H9 (cell line): Measurements from ENCODE around the gene ATP6V0B. TPM values are rescaled to one million over a fixed set of nuclear protein-coding genes. Genes with fewer than 3 reads are reported as not detected.

Experiments
- DNase-seq: peaks from one replicate; pipeline ENCODE4 v3.0.0-alpha.2; 2017
- H2AFZ ChIP-seq: one replicate; pipeline ENCODE4 v1.6.1; 2013; ENCODE audit warnings: mild to moderate bottlenecking, low read length, control low read depth, moderate library complexity
- H2AK5ac ChIP-seq: 2 replicates; pipeline ENCODE4 v1.6.1; 2013; ENCODE audit warnings: low read length, control low read depth, mixed read lengths; ENCODE audit not compliant: insufficient read length
- H2BK120ac ChIP-seq: one replicate; pipeline ENCODE4 v1.6.1; 2013; ENCODE audit warnings: low read depth, mild to moderate bottlenecking, low read length, control low read depth, inconsistent platforms; ENCODE audit not compliant: poor library complexity, severe bottlenecking
- H2BK12ac ChIP-seq: 2 replicates; pipeline ENCODE4 v1.6.1; 2013; ENCODE audit warnings: low read length, control low read depth, mixed read lengths, low read depth; ENCODE audit not compliant: insufficient read length
- H2BK15ac ChIP-seq: 2 replicates; pipeline ENCODE4 v1.6.1; 2013; ENCODE audit warnings: low read depth, low read length, control low read depth
- H2BK20ac ChIP-seq: one replicate; pipeline ENCODE4 v1.6.1; 2013; ENCODE audit warnings: low read depth, mild to moderate bottlenecking, low read length, control low read depth, inconsistent platforms; ENCODE audit not compliant: poor library complexity, severe bottlenecking
- H2BK5ac ChIP-seq: 2 replicates; pipeline ENCODE4 v1.6.1; 2013; ENCODE audit warnings: low read length, control low read depth, mixed read lengths; ENCODE audit not compliant: insufficient read length
- H3K14ac ChIP-seq: 2 replicates; pipeline ENCODE4 v1.6.1; 2013; ENCODE audit warnings: low read length, control low read depth; ENCODE audit not compliant: insufficient read depth
- H3K18ac ChIP-seq: 2 replicates; pipeline ENCODE4 v1.6.1; 2013; ENCODE audit warnings: low read depth, mild to moderate bottlenecking, mixed read lengths, low read length, control low read depth; ENCODE audit not compliant: insufficient read length
- H3K23ac ChIP-seq: 2 replicates; pipeline ENCODE4 v1.6.1; 2013; ENCODE audit warnings: low read length, control low read depth, mixed read lengths, low read depth; ENCODE audit not compliant: insufficient read length
- H3K23me2 ChIP-seq: 2 replicates; pipeline ENCODE4 v1.6.1; 2013; ENCODE audit warnings: low read depth, mild to moderate bottlenecking, mixed read lengths, low read length, control low read depth; ENCODE audit not compliant: insufficient read length, poor library complexity, severe bottlenecking
- H3K27ac ChIP-seq: 2 replicates; pipeline ENCODE4 v1.5.1; 2013; ENCODE audit warnings: low read length, control low read depth, mixed read lengths, low read depth; ENCODE audit not compliant: insufficient read length
- H3K27me3 ChIP-seq: 2 replicates; pipeline ENCODE4 v1.6.1; 2013; ENCODE audit warnings: low read length, control low read depth, inconsistent platforms; ENCODE audit not compliant: insufficient read depth
- H3K4ac ChIP-seq: 2 replicates; pipeline ENCODE4 v1.6.1; 2013; ENCODE audit warnings: low read depth, mild to moderate bottlenecking, control low read depth, inconsistent platforms, low read length, moderate library complexity
- H3K4me1 ChIP-seq: 2 replicates; pipeline ENCODE4 v1.6.1; 2013; ENCODE audit warnings: low read length, control low read depth, inconsistent platforms; ENCODE audit not compliant: insufficient read depth
- H3K4me2 ChIP-seq: 2 replicates; pipeline ENCODE4 v1.6.1; 2013; ENCODE audit warnings: low read length, control low read depth, mixed read lengths; ENCODE audit not compliant: insufficient read length, insufficient read depth
- H3K56ac ChIP-seq: 2 replicates; pipeline ENCODE4 v1.6.1; 2013; ENCODE audit warnings: low read depth, mild to moderate bottlenecking, mixed read lengths, low read length, control low read depth; ENCODE audit not compliant: insufficient read length
- H3K79me1 ChIP-seq: 2 replicates; pipeline ENCODE4 v1.6.1; 2013; ENCODE audit warnings: low read depth, mild to moderate bottlenecking, moderate library complexity, low read length, control low read depth, inconsistent platforms; ENCODE audit not compliant: insufficient read depth, poor library complexity, severe bottlenecking
- H3K79me2 ChIP-seq: 2 replicates; pipeline ENCODE4 v1.6.1; 2013; ENCODE audit warnings: low read length, control low read depth, inconsistent platforms; ENCODE audit not compliant: insufficient read depth
- H3K9ac ChIP-seq: 2 replicates; pipeline ENCODE4 v1.6.1; 2013; ENCODE audit warnings: low read length, control low read depth, mixed read lengths; ENCODE audit not compliant: insufficient read length; ENCODE audit errors: extremely low read depth
- H3K9me3 ChIP-seq: one replicate; pipeline ENCODE4 v1.6.1; 2013; ENCODE audit warnings: low read depth, low read length, inconsistent platforms; ENCODE audit not compliant: control insufficient read depth
- H3T11ph ChIP-seq: one replicate; pipeline ENCODE4 v1.6.1; 2013; ENCODE audit warnings: mild to moderate bottlenecking, low read length, control low read depth, inconsistent platforms
- H4K20me1 ChIP-seq: one replicate; pipeline ENCODE4 v1.6.1; 2013; ENCODE audit not compliant: control insufficient read depth, insufficient read length, insufficient read depth
- H4K5ac ChIP-seq: 2 replicates; pipeline ENCODE4 v1.6.1; 2013; ENCODE audit warnings: low read depth, mild to moderate bottlenecking, mixed read lengths, low read length, control low read depth; ENCODE audit not compliant: insufficient read length
- H4K8ac ChIP-seq: replicated peaks from 2 replicates; pipeline ENCODE4 v1.6.1; 2013; ENCODE audit warnings: low read length, control low read depth, mixed read lengths, low read depth; ENCODE audit not compliant: insufficient read length
- H4K91ac ChIP-seq: 2 replicates; pipeline ENCODE4 v1.6.1; 2013; ENCODE audit warnings: low read depth, mild to moderate bottlenecking, moderate library complexity, mixed read lengths, low read length, control low read depth; ENCODE audit not compliant: insufficient read length
- H3K27ac Mint-ChIP-seq, 3 experiments: 2 replicates in 2 of 3; 3 replicates in 1 of 3; pipeline ENCODE4 v1.8.0; 2020 to 2021; ENCODE audit warnings: mixed read lengths in 3 of 3, mild to moderate bottlenecking in 1 of 3, moderate library complexity in 1 of 3
- H3K27me3 Mint-ChIP-seq: 2 replicates; pipeline ENCODE4 v1.8.0; 2021; ENCODE audit warnings: low read depth, mild to moderate bottlenecking, moderate library complexity, mixed read lengths
- H3K36me3 Mint-ChIP-seq, 3 experiments: 2 replicates in 2 of 3; 3 replicates in 1 of 3; pipeline ENCODE4 v1.8.0; 2020 to 2021; ENCODE audit warnings: low read depth in 3 of 3, mixed read lengths in 3 of 3; ENCODE audit not compliant: insufficient read depth in 1 of 3
- H3K4me1 Mint-ChIP-seq, 2 experiments: 2 replicates each; pipeline ENCODE4 v1.8.0; 2020; ENCODE audit warnings: mixed read lengths in 2 of 2
- H3K4me3 Mint-ChIP-seq, 2 experiments: 2 replicates in 1 of 2; 3 replicates in 1 of 2; pipeline ENCODE4 v1.8.0; 2020 to 2021; ENCODE audit warnings: mild to moderate bottlenecking in 2 of 2, mixed read lengths in 2 of 2, moderate library complexity in 1 of 2
- H3K9me3 Mint-ChIP-seq, 2 experiments: 2 replicates in 1 of 2; 3 replicates in 1 of 2; pipeline ENCODE4 v1.8.0; 2020; ENCODE audit warnings: mild to moderate bottlenecking in 2 of 2, mixed read lengths in 2 of 2, moderate library complexity in 1 of 2
- CTCF ChIP-seq: fragments of 200-600 bp; sonication (generic); conservative IDR thresholded peaks from 3 replicates; pipeline ENCODE4 v1.8.0; 2021; ENCODE audit warnings: antibody characterized with exemption, mild to moderate bottlenecking
- WGBS: extraction: QIAGEN DNeasy Blood & Tissue Kit; methylation state at CpG from one replicate; pipeline ENCODE4 v1.1.7; 2013; ENCODE audit warnings: missing lambda C conversion rate, low lambda C conversion rate, mixed read lengths; ENCODE audit not compliant: insufficient read length; ENCODE audit errors: extremely low coverage; 5-methylcytosine and 5-hydroxymethylcytosine counted together
- total RNA-seq: library from RNA; stranded (reverse); gene quantifications from 2 replicates; pipeline ENCODE4 v1.2.1, GENCODE V29; 2021

The ATP6V0B gene
- total RNA-seq, 1 experiment from 2014 or later: 131 TPM

GRCh38 chr1:43947874-43948437 lies 26.8 kb upstream of the ATP6V0B start:
- Histone ChIP-seq H3K4ac (no peak overlapping the region), H3K9me3 (no peaks in the 10 kb centered on the region), H3K27ac (no peak overlapping the region), H3K23me2 (peaks cover 10% of the 10 kb centered on the region), H2BK20ac (no peak overlapping the region), H4K20me1 (no peaks in the 10 kb centered on the region), H3K79me2 (no peaks in the 10 kb centered on the region), H4K5ac (no peak overlapping the region), H2BK15ac (no peak overlapping the region), H3K23ac (no peak overlapping the region), H3K79me1 (no peaks in the 10 kb centered on the region), H3K14ac (no peak overlapping the region), H2BK5ac (no peak overlapping the region), H2AK5ac (no peak overlapping the region), H3K4me2 (peak overlapping the region; percentile 63), H4K8ac (no peak overlapping the region), H3K4me1 (no peaks in the 10 kb centered on the region), H2BK120ac (no peak overlapping the region), H3K56ac (no peak overlapping the region), H2AFZ (no peak overlapping the region), H4K91ac (no peak overlapping the region), H2BK12ac (no peak overlapping the region), H3T11ph (no peak overlapping the region), H3K27me3 (no peaks in the 10 kb centered on the region), H3K9ac (no peak overlapping the region), H3K18ac (no peak overlapping the region)
- Mint-ChIP-seq H3K27ac (no peak overlapping the region; a peak in 1 of 7 replicates), H3K4me1 (peaks cover 23 to 31% of the 10 kb centered on the region in 2 experiments), H3K36me3 (peaks cover 0 to 9% (median 7%) of the 10 kb centered on the region in 3 experiments; a peak in 6 of 7 replicates), H3K4me3 (peak overlapping the region; percentile 84 to 88), H3K27me3 (no peaks in the 10 kb centered on the region; the same call in 1 of the 2 replicates), H3K9me3 (no peaks in the 10 kb centered on the region)
- WGBS: no CpG with 5 or more reads among the region's 3 CpGs
- TF ChIP-seq CTCF: no peak
- DNase-seq: no peak
